ENCODE results near the gene AHCTF1.

AHCTF1 gene

DNA sequence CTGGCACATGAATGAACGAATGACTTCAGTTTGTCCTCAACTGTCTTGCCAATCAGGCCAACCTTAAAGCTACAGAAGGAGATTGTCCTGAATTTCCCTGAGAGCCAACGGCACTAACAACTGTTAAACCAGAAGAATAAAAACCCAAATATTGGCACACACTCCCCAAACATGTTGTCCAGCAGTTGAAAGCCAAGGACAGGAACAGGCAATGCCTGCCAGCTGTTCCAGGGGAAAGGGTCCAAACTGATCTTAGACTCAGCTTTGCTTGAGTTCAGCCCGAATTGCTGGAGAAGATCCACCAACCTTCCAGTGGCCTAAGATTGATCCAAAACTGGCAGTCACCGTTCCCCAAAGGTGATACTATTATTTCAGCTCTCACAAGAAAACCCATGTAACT is 22.4 kb upstream of the AHCTF1 start:
- Histone ChIP-seq H4K91ac (ENCODE audit: low read depth, low read length) (no peak overlapping the region), H3K23ac (ENCODE audit: low read length) (peak overlapping the region; percentile 90), H2BK5ac (ENCODE audit: low read depth, low read length, poor library complexity) (no peak overlapping the region), H3K14ac (ENCODE audit: low read length) (no peak overlapping the region), H3K79me2 (ENCODE audit: control insufficient read depth, insufficient read depth, low read length, poor library complexity) (no peaks in the 10 kb centered on the region), H4K12ac (ENCODE audit: low read depth, low read length) (no peak overlapping the region), H3K4ac (ENCODE audit: low read depth, low read length) (no peak overlapping the region), H3K36me3 (ENCODE audit: control insufficient read depth in 1 of 2, insufficient read depth in 2 of 2, low read length in 2 of 2) (peaks cover 3% of the 10 kb centered on the region in 2 experiments), H2AFZ (ENCODE audit: insufficient read depth, low read length, poor library complexity) (no peak overlapping the region), H3K18ac (ENCODE audit: low read length) (no peak overlapping the region), H3K27me3 (ENCODE audit: insufficient read depth, low read length) (no peaks in the 10 kb centered on the region), H4K8ac (ENCODE audit: low read depth, low read length) (no peak overlapping the region), H3K9ac (ENCODE audit: low read length) (no peak overlapping the region), H2BK120ac (ENCODE audit: insufficient read depth, low read length, poor library complexity) (no peak overlapping the region), H3K4me2 (ENCODE audit: low read length) (no peak overlapping the region), H2BK12ac (ENCODE audit: low read length) (no peak overlapping the region), H3K9me3 (ENCODE audit: insufficient read depth, low read depth, low read length) (no peaks in the 10 kb centered on the region), H3K4me3 (ENCODE audit: low read depth, low read length) (no peak overlapping the region), H3K79me1 (ENCODE audit: low read length) (no peaks in the 10 kb centered on the region), H2AK5ac (ENCODE audit: low read length) (no peak overlapping the region), H3K27ac (ENCODE audit: low read depth, low read length) (no peak overlapping the region), H3K4me1 (ENCODE audit: control insufficient read depth in 1 of 2, insufficient read depth in 2 of 2, low read length in 2 of 2) (no peaks in the 10 kb centered on the region)
- no CpG with 5 or more reads among the region's 4 CpGs for WGBS (ENCODE audit: extremely low coverage, insufficient coverage, insufficient read length)
- no peak for DNase-seq

DNA sequence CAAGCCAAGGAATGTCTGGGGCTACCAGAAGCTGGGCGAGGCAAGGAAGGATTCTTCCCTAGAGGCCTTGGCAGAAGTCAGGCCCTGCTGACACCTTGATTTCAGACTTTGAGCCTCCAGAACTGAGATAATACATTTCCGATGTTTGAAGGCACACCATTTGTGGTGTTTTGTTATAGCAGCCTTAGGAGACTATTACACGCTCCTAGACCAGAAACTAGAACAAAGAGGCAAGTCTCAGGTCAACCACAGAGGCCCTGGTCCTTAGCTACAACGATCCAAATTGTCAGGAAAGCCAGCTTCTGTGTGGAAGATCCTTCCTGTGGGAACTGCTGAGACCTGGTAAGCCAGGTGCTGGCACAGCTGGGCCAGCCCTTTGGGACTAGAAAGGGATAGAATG is 19.7 kb upstream of the AHCTF1 start:
- H3K36me3 ChIP-seq (ENCODE audit: control insufficient read depth in 1 of 2, insufficient read depth in 2 of 2, low read length in 2 of 2) = no peaks in the 10 kb centered on the region
- no peak overlapping the region for H3K4ac ChIP-seq (ENCODE audit: low read depth, low read length)
- H4K91ac ChIP-seq (ENCODE audit: low read depth, low read length) = no peak overlapping the region
- no peak overlapping the region for H3K23ac ChIP-seq (ENCODE audit: low read length)
- H3K79me1 ChIP-seq (ENCODE audit: low read length) = peaks cover 7% of the 10 kb centered on the region
- H3K9ac ChIP-seq (ENCODE audit: low read length) = no peak overlapping the region
- no peak overlapping the region for H4K12ac ChIP-seq (ENCODE audit: low read depth, low read length)
- no peaks in the 10 kb centered on the region for H3K79me2 ChIP-seq (ENCODE audit: control insufficient read depth, insufficient read depth, low read length, poor library complexity)
- no peak overlapping the region for H4K8ac ChIP-seq (ENCODE audit: low read depth, low read length)
- no peaks in the 10 kb centered on the region for H3K9me3 ChIP-seq (ENCODE audit: insufficient read depth, low read depth, low read length)
- no peak overlapping the region for H2AK5ac ChIP-seq (ENCODE audit: low read length)
- no peaks in the 10 kb centered on the region for H3K27me3 ChIP-seq (ENCODE audit: insufficient read depth, low read length)
- H3K27ac ChIP-seq (ENCODE audit: low read depth, low read length) = no peak overlapping the region
- no peak overlapping the region for H3K18ac ChIP-seq (ENCODE audit: low read length)
- H3K4me3 ChIP-seq (ENCODE audit: low read depth, low read length) = no peak overlapping the region
- no peak overlapping the region for H3K14ac ChIP-seq (ENCODE audit: low read length)
- peaks cover 6 to 9% of the 10 kb centered on the region in 2 experiments for H3K4me1 ChIP-seq (ENCODE audit: control insufficient read depth in 1 of 2, insufficient read depth in 2 of 2, low read length in 2 of 2)
- no peak overlapping the region for H2BK120ac ChIP-seq (ENCODE audit: insufficient read depth, low read length, poor library complexity)
- H3K4me2 ChIP-seq (ENCODE audit: low read length) = no peak overlapping the region
- DNase-seq = no peak
- WGBS (ENCODE audit: extremely low coverage, insufficient coverage, insufficient read length) = no CpG with 5 or more reads among the region's 4 CpGs
- H2AFZ ChIP-seq (ENCODE audit: insufficient read depth, low read length, poor library complexity) = no peak overlapping the region
- no peak overlapping the region for H2BK5ac ChIP-seq (ENCODE audit: low read depth, low read length, poor library complexity)
- H2BK12ac ChIP-seq (ENCODE audit: low read length) = no peak overlapping the region

DNA sequence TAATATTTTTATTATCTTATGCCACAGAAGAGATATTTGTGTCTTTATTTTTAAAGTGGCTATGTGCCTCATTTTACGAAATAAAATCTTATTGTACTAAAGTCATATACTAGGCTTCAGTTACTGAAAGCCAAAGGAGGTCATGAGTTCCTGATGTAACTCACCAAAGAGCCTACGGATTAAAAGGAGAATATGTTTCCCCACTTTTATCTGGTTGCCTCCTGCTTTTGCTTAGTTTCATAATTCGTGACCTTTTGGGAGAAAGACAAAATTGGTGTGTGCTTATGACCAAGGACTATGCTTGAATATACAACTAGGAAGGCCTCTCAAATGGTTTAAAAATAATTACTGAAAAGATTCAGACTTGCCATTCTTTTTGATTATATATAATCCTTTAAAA is 18.2 kb upstream of the AHCTF1 start:
- no CpG with 5 or more reads among the region's 3 CpGs for WGBS (ENCODE audit: extremely low coverage, insufficient coverage, insufficient read length)
- no peak overlapping the region for H4K8ac ChIP-seq (ENCODE audit: low read depth, low read length)
- no peak overlapping the region for H2BK120ac ChIP-seq (ENCODE audit: insufficient read depth, low read length, poor library complexity)
- no peaks in the 10 kb centered on the region for H3K9me3 ChIP-seq (ENCODE audit: insufficient read depth, low read depth, low read length)
- H4K91ac ChIP-seq (ENCODE audit: low read depth, low read length) = no peak overlapping the region
- no peak overlapping the region for H4K12ac ChIP-seq (ENCODE audit: low read depth, low read length)
- no peak overlapping the region for H2AFZ ChIP-seq (ENCODE audit: insufficient read depth, low read length, poor library complexity)
- no peaks in the 10 kb centered on the region for H3K27me3 ChIP-seq (ENCODE audit: insufficient read depth, low read length)
- H3K18ac ChIP-seq (ENCODE audit: low read length) = no peak overlapping the region
- peaks cover under 1 to 1% of the 10 kb centered on the region in 2 experiments for H3K36me3 ChIP-seq (ENCODE audit: control insufficient read depth in 1 of 2, insufficient read depth in 2 of 2, low read length in 2 of 2)
- no peak overlapping the region for H3K23ac ChIP-seq (ENCODE audit: low read length)
- no peak overlapping the region for H3K4ac ChIP-seq (ENCODE audit: low read depth, low read length)
- H2BK12ac ChIP-seq (ENCODE audit: low read length) = no peak overlapping the region
- DNase-seq = no peak
- H2AK5ac ChIP-seq (ENCODE audit: low read length) = no peak overlapping the region
- H2BK5ac ChIP-seq (ENCODE audit: low read depth, low read length, poor library complexity) = no peak overlapping the region
- H3K14ac ChIP-seq (ENCODE audit: low read length) = no peak overlapping the region
- H3K27ac ChIP-seq (ENCODE audit: low read depth, low read length) = no peak overlapping the region
- no peak overlapping the region for H3K4me3 ChIP-seq (ENCODE audit: low read depth, low read length)
- no peak overlapping the region for H3K9ac ChIP-seq (ENCODE audit: low read length)
- no peaks in the 10 kb centered on the region for H3K79me2 ChIP-seq (ENCODE audit: control insufficient read depth, insufficient read depth, low read length, poor library complexity)
- H3K79me1 ChIP-seq (ENCODE audit: low read length) = peaks cover 7% of the 10 kb centered on the region
- no peak overlapping the region for H3K4me2 ChIP-seq (ENCODE audit: low read length)
- H3K4me1 ChIP-seq (ENCODE audit: control insufficient read depth in 1 of 2, insufficient read depth in 2 of 2, low read length in 2 of 2) = peaks cover 6 to 9% of the 10 kb centered on the region in 2 experiments

DNA sequence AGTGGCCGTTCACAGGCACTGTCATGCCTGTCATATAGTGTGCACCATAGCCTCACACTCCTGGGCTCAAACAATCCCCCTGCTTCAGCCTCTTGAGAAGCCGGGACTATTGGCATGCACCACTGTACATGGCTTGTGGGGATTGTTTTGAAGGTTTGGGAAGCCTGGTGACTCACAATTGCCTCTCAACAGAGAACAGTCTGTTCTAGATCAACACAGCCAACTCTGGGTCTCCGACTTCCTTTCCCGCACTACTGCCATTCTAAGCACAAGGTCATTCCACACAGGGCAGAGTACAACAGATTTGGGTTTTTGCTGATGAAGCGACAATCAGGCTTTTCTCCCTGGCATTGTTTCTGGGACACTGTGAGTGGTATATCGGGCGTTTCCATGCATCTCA is 15.5 kb upstream of the AHCTF1 start:
- no peak overlapping the region for H3K23ac ChIP-seq (ENCODE audit: low read length)
- DNase-seq = peak in 1 of 2 donors; percentile 13
- WGBS (ENCODE audit: extremely low coverage, insufficient coverage, insufficient read length) = no CpG with 5 or more reads among the region's 7 CpGs

More for the DNA sequence above, 15.5 kb upstream of the AHCTF1 start:
- Histone ChIP-seq H3K79me2 (ENCODE audit: control insufficient read depth, insufficient read depth, low read length, poor library complexity) (no peaks in the 10 kb centered on the region), H4K91ac (ENCODE audit: low read depth, low read length) (no peak overlapping the region), H3K4ac (ENCODE audit: low read depth, low read length) (no peak overlapping the region), H3K4me2 (ENCODE audit: low read length) (no peak overlapping the region), H3K9me3 (ENCODE audit: insufficient read depth, low read depth, low read length) (no peaks in the 10 kb centered on the region), H3K27ac (ENCODE audit: low read depth, low read length) (peak overlapping the region; percentile 30), H2BK12ac (ENCODE audit: low read length) (no peak overlapping the region), H2BK120ac (ENCODE audit: insufficient read depth, low read length, poor library complexity) (no peak overlapping the region), H4K8ac (ENCODE audit: low read depth, low read length) (no peak overlapping the region), H3K4me3 (ENCODE audit: low read depth, low read length) (no peak overlapping the region), H3K4me1 (ENCODE audit: control insufficient read depth in 1 of 2, insufficient read depth in 2 of 2, low read length in 2 of 2) (peaks cover 6 to 9% of the 10 kb centered on the region in 2 experiments), H3K79me1 (ENCODE audit: low read length) (peaks cover 7% of the 10 kb centered on the region), H3K9ac (ENCODE audit: low read length) (no peak overlapping the region), H3K14ac (ENCODE audit: low read length) (no peak overlapping the region), H3K36me3 (ENCODE audit: control insufficient read depth in 1 of 2, insufficient read depth in 2 of 2, low read length in 2 of 2) (peaks cover 3 to 4% of the 10 kb centered on the region in 2 experiments), H4K12ac (ENCODE audit: low read depth, low read length) (no peak overlapping the region), H3K18ac (ENCODE audit: low read length) (no peak overlapping the region), H2AFZ (ENCODE audit: insufficient read depth, low read length, poor library complexity) (peak overlapping the region; percentile 48), H3K27me3 (ENCODE audit: insufficient read depth, low read length) (no peaks in the 10 kb centered on the region), H2BK5ac (ENCODE audit: low read depth, low read length, poor library complexity) (peak overlapping the region; percentile 34), H2AK5ac (ENCODE audit: low read length) (no peak overlapping the region)

Data from trophoblast cell (in vitro differentiated cells and primary cell).